ENCODE results near the gene ZNF804A.

Gene ZNF804A

GRCh38 chr2:184598316-184599053 lies at the start of gene ZNF804A:
Gene ZNF804A (plus strand): TSS chr2:184598529. CDS start chr2:184598960, 431 bp downstream.
- peak; percentile 92 to 93 for DNase-seq

GRCh38 chr2:184549153-184549552 lies 49.2 kb upstream of the ZNF804A start:
- DNase-seq, result no peak

- DNase-seq, result no peak
Measured at GRCh38 chr2:184551626-184552025, 46.7 kb upstream of the ZNF804A start.

- DNase-seq, result no peak
Measured at GRCh38 chr2:184554736-184555135, 43.6 kb upstream of the ZNF804A start.

GRCh38 chr2:184555352-184555751 lies 43.0 kb upstream of the ZNF804A start:
- no peak for DNase-seq

GRCh38 chr2:184556639-184557038 lies 41.7 kb upstream of the ZNF804A start:
- DNase-seq, result no peak

- DNase-seq, result no peak
Measured at GRCh38 chr2:184558713-184559464, 39.4 kb upstream of the ZNF804A start.

- no peak for DNase-seq
Measured at GRCh38 chr2:184560603-184561002, 37.7 kb upstream of the ZNF804A start.

GRCh38 chr2:184562532-184562931 lies 35.8 kb upstream of the ZNF804A start:
- DNase-seq, result peak; percentile 81 to 85

- DNase-seq, result no peak
Measured at GRCh38 chr2:184564092-184564491, 34.2 kb upstream of the ZNF804A start.

- DNase-seq, result no peak
Measured at GRCh38 chr2:184566716-184567115, 31.6 kb upstream of the ZNF804A start.

GRCh38 chr2:184577056-184577455 lies 21.3 kb upstream of the ZNF804A start:
- no peak for DNase-seq

GRCh38 chr2:184577743-184578142 lies 20.6 kb upstream of the ZNF804A start:
- DNase-seq, result peak; percentile 32 to 36

GRCh38 chr2:184579226-184579625 lies 19.1 kb upstream of the ZNF804A start:
- DNase-seq, result no peak

- no peak for DNase-seq
Measured at GRCh38 chr2:184581391-184581790, 16.9 kb upstream of the ZNF804A start.

GRCh38 chr2:184589261-184589660 lies 9.1 kb upstream of the ZNF804A start:
- no peak for DNase-seq

GRCh38 chr2:184596819-184597411 lies 1.4 kb upstream of the ZNF804A start:
- DNase-seq, result peak; percentile 83 to 85

- peak; percentile 79 to 81 for DNase-seq
Measured at GRCh38 chr2:184597571-184597991, 748 bp upstream of the ZNF804A start.

- no peak for DNase-seq
Measured at GRCh38 chr2:184598002-184598315, 370 bp upstream of the ZNF804A start.

GRCh38 chr2:184599054-184599871 lies 934 bp downstream of the ZNF804A start:
- peak; percentile 55 to 67 for DNase-seq

- DNase-seq, result peak; percentile 73 to 80
Measured at GRCh38 chr2:184599872-184600222, 1.5 kb downstream of the ZNF804A start.

GRCh38 chr2:184602734-184603133 lies 4.4 kb downstream of the ZNF804A start:
- no peak for DNase-seq

- peak; percentile 44 to 65 for DNase-seq
Measured at GRCh38 chr2:184610891-184611290, 12.6 kb downstream of the ZNF804A start.

Measured in inflammatory macrophage treated with lipopolysaccharide for 1 hour (primary cell).